ENCODE data around the gene ZBED1.
"Not testable (repeated sequence)": the region's sequence is repeated elsewhere in the genome, so short reads cannot be mapped to it uniquely, and the experiment has no call there.

ZBED1 gene

GRCh38 chrX:2513121-2513664 is 12.4 kb upstream of the ZBED1 start:
- H3K4me3 ChIP-seq (ENCODE audit: low read length) = no peak overlapping the region
- no peak overlapping the region for H3K9ac ChIP-seq (ENCODE audit: low read length)
- H3K27ac ChIP-seq (ENCODE audit: low read depth, low read length) = no peak overlapping the region
- no peaks in the 10 kb centered on the region for H3K36me3 ChIP-seq (ENCODE audit: control insufficient read depth, insufficient read depth, low read length)
- H3K27me3 ChIP-seq (ENCODE audit: control insufficient read depth, insufficient read depth, low read length) = no peaks in the 10 kb centered on the region
- no peaks in the 10 kb centered on the region for H3K4me1 ChIP-seq (ENCODE audit: control insufficient read depth, insufficient read depth, low read length)

GRCh38 chrX:2512501-2512900 is 11.7 kb upstream of the ZBED1 start:
- Histone ChIP-seq H3K27ac (ENCODE audit: low read depth, low read length) (no peak overlapping the region), H3K27me3 (ENCODE audit: control insufficient read depth, insufficient read depth, low read length) (no peaks in the 10 kb centered on the region), H3K4me1 (ENCODE audit: control insufficient read depth, insufficient read depth, low read length) (no peaks in the 10 kb centered on the region), H3K9ac (ENCODE audit: low read length) (no peak overlapping the region), H3K36me3 (ENCODE audit: control insufficient read depth, insufficient read depth, low read length) (no peaks in the 10 kb centered on the region), H3K4me3 (ENCODE audit: low read length) (no peak overlapping the region)

GRCh38 chrX:2511326-2511725 is 10.6 kb upstream of the ZBED1 start:
- Histone ChIP-seq H3K4me3 (ENCODE audit: low read length) (no peak overlapping the region), H3K9ac (ENCODE audit: low read length) (no peak overlapping the region), H3K27me3 (ENCODE audit: control insufficient read depth, insufficient read depth, low read length) (no peaks in the 10 kb centered on the region), H3K4me1 (ENCODE audit: control insufficient read depth, insufficient read depth, low read length) (no peaks in the 10 kb centered on the region), H3K27ac (ENCODE audit: low read depth, low read length) (no peak overlapping the region), H3K36me3 (ENCODE audit: control insufficient read depth, insufficient read depth, low read length) (no peaks in the 10 kb centered on the region)

GRCh38 chrX:2508648-2509335 is 8.0 kb upstream of the ZBED1 start:
- Histone ChIP-seq H3K36me3 (ENCODE audit: control insufficient read depth, insufficient read depth, low read length) (no peaks in the 10 kb centered on the region), H3K27me3 (ENCODE audit: control insufficient read depth, insufficient read depth, low read length) (no peaks in the 10 kb centered on the region), H3K4me3 (ENCODE audit: low read length) (no peak overlapping the region), H3K9ac (ENCODE audit: low read length) (no peak overlapping the region), H3K27ac (ENCODE audit: low read depth, low read length) (no peak overlapping the region), H3K4me1 (ENCODE audit: control insufficient read depth, insufficient read depth, low read length) (no peaks in the 10 kb centered on the region)

GRCh38 chrX:2507904-2508627 is 7.3 kb upstream of the ZBED1 start:
- Histone ChIP-seq H3K4me1 (ENCODE audit: control insufficient read depth, insufficient read depth, low read length) (no peaks in the 10 kb centered on the region), H3K36me3 (ENCODE audit: control insufficient read depth, insufficient read depth, low read length) (no peaks in the 10 kb centered on the region), H3K27ac (ENCODE audit: low read depth, low read length) (no peak overlapping the region), H3K9ac (ENCODE audit: low read length) (no peak overlapping the region), H3K4me3 (ENCODE audit: low read length) (no peak overlapping the region), H3K27me3 (ENCODE audit: control insufficient read depth, insufficient read depth, low read length) (no peaks in the 10 kb centered on the region)

- Histone ChIP-seq H3K27me3 (ENCODE audit: control insufficient read depth, insufficient read depth, low read length) (no peaks in the 10 kb centered on the region), H3K9ac (ENCODE audit: low read length) (no peak overlapping the region)
Measured at GRCh38 chrX:2507196-2507595, 6.4 kb upstream of the ZBED1 start.

GRCh38 chrX:2505341-2505740 is 4.6 kb upstream of the ZBED1 start:
- H3K36me3 ChIP-seq (ENCODE audit: control insufficient read depth, insufficient read depth, low read length); H3K4me1 ChIP-seq (ENCODE audit: control insufficient read depth, insufficient read depth, low read length); H3K27ac ChIP-seq (ENCODE audit: low read depth, low read length); H3K27me3 ChIP-seq (ENCODE audit: control insufficient read depth, insufficient read depth, low read length); H3K4me3 ChIP-seq (ENCODE audit: low read length); H3K9ac ChIP-seq (ENCODE audit: low read length): not testable (repeated sequence)

More at GRCh38 chrX:2507196-2507595, 6.4 kb upstream of the ZBED1 start:
- Histone ChIP-seq H3K27ac (ENCODE audit: low read depth, low read length) (no peak overlapping the region), H3K4me1 (ENCODE audit: control insufficient read depth, insufficient read depth, low read length) (no peaks in the 10 kb centered on the region), H3K36me3 (ENCODE audit: control insufficient read depth, insufficient read depth, low read length) (no peaks in the 10 kb centered on the region), H3K4me3 (ENCODE audit: low read length) (no peak overlapping the region)

GRCh38 chrX:2504706-2505332 is 4.0 kb upstream of the ZBED1 start:
- Histone ChIP-seq H3K36me3 (ENCODE audit: control insufficient read depth, insufficient read depth, low read length) (no peaks in the 10 kb centered on the region), H3K4me1 (ENCODE audit: control insufficient read depth, insufficient read depth, low read length) (no peaks in the 10 kb centered on the region), H3K27me3 (ENCODE audit: control insufficient read depth, insufficient read depth, low read length) (no peaks in the 10 kb centered on the region), H3K9ac (ENCODE audit: low read length) (no peak overlapping the region), H3K4me3 (ENCODE audit: low read length) (no peak overlapping the region), H3K27ac (ENCODE audit: low read depth, low read length) (no peak overlapping the region)

- Histone ChIP-seq H3K27me3 (ENCODE audit: control insufficient read depth, insufficient read depth, low read length) (no peaks in the 10 kb centered on the region), H3K4me1 (ENCODE audit: control insufficient read depth, insufficient read depth, low read length) (peaks cover 7% of the 10 kb centered on the region), H3K36me3 (ENCODE audit: control insufficient read depth, insufficient read depth, low read length) (no peaks in the 10 kb centered on the region)
Measured at GRCh38 chrX:2503591-2504500, 3.1 kb upstream of the ZBED1 start.

GRCh38 chrX:2502668-2503519 is 2.1 kb upstream of the ZBED1 start:
- H3K4me1 ChIP-seq (ENCODE audit: control insufficient read depth, insufficient read depth, low read length) = peaks cover 9% of the 10 kb centered on the region
- no peaks in the 10 kb centered on the region for H3K36me3 ChIP-seq (ENCODE audit: control insufficient read depth, insufficient read depth, low read length)
- no peaks in the 10 kb centered on the region for H3K27me3 ChIP-seq (ENCODE audit: control insufficient read depth, insufficient read depth, low read length)
- H3K27ac ChIP-seq (ENCODE audit: low read depth, low read length) = no peak overlapping the region
- no peak overlapping the region for H3K4me3 ChIP-seq (ENCODE audit: low read length)
- no peak overlapping the region for H3K9ac ChIP-seq (ENCODE audit: low read length)

More at GRCh38 chrX:2503591-2504500, 3.1 kb upstream of the ZBED1 start:
- no peak overlapping the region for H3K4me3 ChIP-seq (ENCODE audit: low read length)
- no peak overlapping the region for H3K27ac ChIP-seq (ENCODE audit: low read depth, low read length)
- H3K9ac ChIP-seq (ENCODE audit: low read length) = no peak overlapping the region

GRCh38 chrX:2502120-2502667 is 1.4 kb upstream of the ZBED1 start:
- no peak overlapping the region for H3K27ac ChIP-seq (ENCODE audit: low read depth, low read length)
- H3K4me1 ChIP-seq (ENCODE audit: control insufficient read depth, insufficient read depth, low read length) = peaks cover 13% of the 10 kb centered on the region
- H3K9ac ChIP-seq (ENCODE audit: low read length) = no peak overlapping the region
- H3K27me3 ChIP-seq (ENCODE audit: control insufficient read depth, insufficient read depth, low read length) = no peaks in the 10 kb centered on the region
- no peak overlapping the region for H3K4me3 ChIP-seq (ENCODE audit: low read length)
- no peaks in the 10 kb centered on the region for H3K36me3 ChIP-seq (ENCODE audit: control insufficient read depth, insufficient read depth, low read length)
